A549 treated with dexamethasone at 1 μM for 4 hours (cell line): Measurements from ENCODE around the gene ARL14. TPM values are rescaled to one million over a fixed set of nuclear protein-coding genes. Genes with fewer than 3 reads are reported as not detected.

ENCODE experiments used
- total RNA-seq: library from RNA; stranded (reverse); fragments of 200-300 nt; extraction: Qiagen RNA extraction; gene quantifications from 5 replicates; pipeline ENCODE4 v1.2.3, GENCODE V29; 2022

Gene ARL14
- total RNA-seq: 0.23 to 0.67 TPM (median 0.40 TPM) in 5 replicates

DNA sequence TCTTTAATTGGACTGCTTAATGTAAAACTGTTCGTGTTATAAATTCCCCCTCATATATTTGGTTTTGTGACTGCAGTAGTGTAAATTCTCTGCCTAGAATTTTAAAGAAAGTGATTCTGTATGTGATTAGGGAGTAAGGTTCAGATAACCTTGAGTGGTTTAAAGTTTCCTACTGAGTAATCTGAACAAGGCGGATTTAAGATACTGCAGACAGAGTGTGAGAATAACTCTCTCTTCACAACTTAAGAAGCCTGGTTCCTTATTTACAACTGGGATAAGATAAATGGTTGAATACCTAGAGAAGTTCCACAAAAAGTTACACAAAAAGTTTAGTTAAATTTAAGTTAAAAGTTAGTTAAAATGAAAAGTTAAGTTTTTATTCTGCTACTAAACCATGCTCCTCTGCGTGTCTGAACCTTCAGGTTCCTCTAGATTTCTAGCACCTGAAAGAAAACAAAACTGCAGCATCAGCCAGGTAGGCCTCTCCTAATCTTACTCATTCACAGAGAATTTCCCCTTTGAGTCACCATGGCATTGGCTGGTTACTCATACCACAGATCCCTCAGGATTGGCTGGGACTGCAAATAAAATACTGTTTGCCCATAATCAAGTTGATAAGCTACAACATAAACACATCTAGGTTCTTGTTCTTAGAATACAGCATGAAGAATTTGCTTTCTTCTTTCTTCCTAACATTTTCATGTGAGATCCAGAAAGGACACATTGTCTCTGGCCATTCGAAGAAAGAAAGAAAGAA lies at the start of gene ARL14:
TSS of gene ARL14 (plus strand) at position 614 of the 757 bp plus-strand sequence. CDS start 187 bp downstream, outside the sequence.

Other genes with a start within 250 kb of the ARL14 start
- 7.9 to 10.7 TPM (median 8.7 TPM) in 5 replicates for gene TRIM59, start 227.4 kb upstream of the ARL14 start, total RNA-seq
- gene KPNA4, start 111.6 kb upstream of the ARL14 start, total RNA-seq: 28.6 to 42.2 TPM (median 38.7 TPM) in 5 replicates
- 0.27 to 0.90 TPM (median 0.65 TPM) in 5 replicates for gene PPM1L, start 79.1 kb downstream of the ARL14 start, total RNA-seq